Astrocyte (in vitro differentiated cells and primary cell): ENCODE data around the gene NPLOC4. TPM values are rescaled to one million over a fixed set of nuclear protein-coding genes. Genes with fewer than 3 reads are reported as not detected.

Experiments
- DNase-seq: peaks from one replicate; pipeline ENCODE4 v3.0.0-alpha.2; 2010; ENCODE audit warnings: low read depth
- FAIRE-seq: peaks from 2 replicates; lab custom pipeline; 2011; peaks lifted over from hg19 to GRCh38; lab: Jason Lieb, UNC
- H2AFZ ChIP-seq: 2 replicates; pipeline ENCODE4 v1.6.0; 2012; ENCODE audit warnings: low read depth, low read length, inconsistent platforms
- H3K27ac ChIP-seq: 2 replicates; pipeline ENCODE4 v1.5.1; 2011; ENCODE audit warnings: low read depth, low read length, inconsistent platforms
- H3K27me3 ChIP-seq: 2 replicates; pipeline ENCODE4 v1.6.0; 2011; ENCODE audit warnings: low read length, inconsistent platforms; ENCODE audit not compliant: insufficient read depth
- H3K36me3 ChIP-seq: 2 replicates; pipeline ENCODE4 v1.5.1; 2011; ENCODE audit warnings: low read length, inconsistent platforms; ENCODE audit not compliant: insufficient read depth
- H3K4me1 ChIP-seq: 2 replicates; pipeline ENCODE4 v1.5.1; 2011; ENCODE audit warnings: low read length, inconsistent platforms; ENCODE audit not compliant: insufficient read depth
- H3K4me2 ChIP-seq: 2 replicates; pipeline ENCODE4 v1.6.0; 2012; ENCODE audit warnings: low read length, inconsistent platforms
- H3K4me3 ChIP-seq: 2 replicates; pipeline ENCODE4 v1.5.1; 2011; ENCODE audit warnings: low read depth, mild to moderate bottlenecking, low read length, inconsistent platforms; ENCODE audit not compliant: insufficient read depth
- H3K79me2 ChIP-seq: 2 replicates; pipeline ENCODE4 v1.6.0; 2012; ENCODE audit warnings: mild to moderate bottlenecking, low read length, inconsistent platforms; ENCODE audit not compliant: insufficient read depth
- H3K9ac ChIP-seq: 2 replicates; pipeline ENCODE4 v1.6.0; 2012; ENCODE audit warnings: mild to moderate bottlenecking, low read length, inconsistent platforms
- H3K9me3 ChIP-seq: 2 replicates; pipeline ENCODE4 v1.5.1; 2012; ENCODE audit warnings: low read depth, mild to moderate bottlenecking, low read length, inconsistent platforms; ENCODE audit not compliant: insufficient read depth
- H4K20me1 ChIP-seq: 2 replicates; pipeline ENCODE4 v1.6.0; 2012; ENCODE audit warnings: low read length, inconsistent platforms; ENCODE audit not compliant: insufficient read depth
- H3K27ac Mint-ChIP-seq: one replicate; pipeline ENCODE4 v1.8.0; 2021; ENCODE audit warnings: mild to moderate bottlenecking, mixed read lengths; ENCODE audit not compliant: unreplicated experiment
- H3K27me3 Mint-ChIP-seq: one replicate; pipeline ENCODE4 v1.8.0; 2021; ENCODE audit warnings: low read depth, mixed read lengths; ENCODE audit not compliant: unreplicated experiment
- H3K36me3 Mint-ChIP-seq: one replicate; pipeline ENCODE4 v1.8.0; 2021; ENCODE audit warnings: low read depth, mixed read lengths; ENCODE audit not compliant: unreplicated experiment
- H3K4me1 Mint-ChIP-seq: one replicate; pipeline ENCODE4 v1.8.0; 2021; ENCODE audit warnings: low read depth, mixed read lengths; ENCODE audit not compliant: unreplicated experiment
- H3K4me3 Mint-ChIP-seq: one replicate; pipeline ENCODE4 v1.8.0; 2021; ENCODE audit warnings: mild to moderate bottlenecking, moderate library complexity, mixed read lengths; ENCODE audit not compliant: unreplicated experiment
- H3K9me3 Mint-ChIP-seq: one replicate; pipeline ENCODE4 v1.8.0; 2021; ENCODE audit warnings: mild to moderate bottlenecking, mixed read lengths; ENCODE audit not compliant: unreplicated experiment
- EZH2 ChIP-seq: IDR thresholded peaks from 2 replicates; pipeline ENCODE4 v1.6.1; 2012; ENCODE audit warnings: mild to moderate bottlenecking, low read length, inconsistent platforms; ENCODE audit not compliant: insufficient read depth
- total RNA-seq: library from RNA; stranded (reverse); gene quantifications from 2 replicates; pipeline ENCODE4 v1.2.1, GENCODE V29; 2021
- TF ChIP-seq, protein P1 (sequence below): IDR thresholded peaks from 2 replicates; pipeline ENCODE4 v1.5.1; 2011; ENCODE audit warnings: low read depth, mild to moderate bottlenecking, inconsistent platforms, low read length, moderate library complexity; ENCODE audit not compliant: insufficient read depth

NPLOC4 gene
- total RNA-seq, 1 donor from 2014 or later, result 125 TPM

DNA sequence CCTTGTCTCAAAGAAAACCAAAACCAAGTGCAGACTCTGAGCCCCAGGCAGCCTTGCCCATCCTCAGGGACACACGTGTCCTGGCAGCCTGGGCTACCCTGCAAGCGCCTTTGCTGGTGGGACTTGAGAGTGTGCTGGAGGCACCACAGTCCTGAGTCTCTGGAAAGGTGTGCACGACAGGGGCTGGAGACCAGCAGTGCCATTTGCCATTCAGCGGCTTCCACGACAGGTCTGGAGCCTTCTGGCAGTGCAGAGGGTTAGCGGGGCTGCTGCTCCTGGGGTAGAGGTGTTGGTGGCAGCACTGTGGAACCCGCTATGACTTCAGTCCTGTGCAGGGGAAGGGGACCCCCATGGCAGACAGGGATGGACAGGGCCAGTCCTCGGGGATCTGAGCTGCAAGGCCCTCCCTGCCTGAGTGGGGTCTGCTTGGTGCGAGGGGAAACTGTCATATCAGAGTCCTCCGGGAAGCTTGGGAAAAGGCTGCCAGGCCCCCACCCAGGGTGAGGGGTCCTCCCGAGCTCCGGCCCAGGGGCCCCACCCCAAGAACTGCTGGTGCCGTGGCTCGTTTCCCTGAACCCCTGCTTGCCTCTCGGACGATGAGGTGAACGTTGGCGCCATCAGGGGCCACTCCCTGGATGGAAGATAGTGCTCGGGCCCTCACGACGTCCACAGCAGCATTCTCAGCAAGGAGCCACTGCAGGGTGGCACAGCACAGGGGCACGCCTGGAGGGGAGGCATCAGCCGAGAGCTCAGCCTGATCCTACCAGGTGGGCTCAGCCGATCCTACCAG is 91.6 kb downstream of the NPLOC4 start:
- H3K36me3 Mint-ChIP-seq, result peaks cover 10% of the 10 kb centered on the region
- peaks cover 6% of the 10 kb centered on the region for H3K36me3 ChIP-seq
- peaks cover 8% of the 10 kb centered on the region for H3K4me1 Mint-ChIP-seq
- peaks cover 48% of the 10 kb centered on the region for H4K20me1 ChIP-seq
- no peaks in the 10 kb centered on the region for H3K27me3 Mint-ChIP-seq
- H3K4me3 Mint-ChIP-seq, result no peak overlapping the region
- no peak for FAIRE-seq
- no peak overlapping the region for H3K4me2 ChIP-seq
- H3K27me3 ChIP-seq, result no peaks in the 10 kb centered on the region
- H3K4me3 ChIP-seq, result no peak overlapping the region
- no peak overlapping the region for H3K9ac ChIP-seq
- no peaks in the 10 kb centered on the region for H3K9me3 ChIP-seq
- peaks cover 2% of the 10 kb centered on the region for H3K4me1 ChIP-seq
- no peak for DNase-seq
- no peak overlapping the region for H2AFZ ChIP-seq
- peaks cover 34% of the 10 kb centered on the region for H3K79me2 ChIP-seq
- no peaks in the 10 kb centered on the region for H3K9me3 Mint-ChIP-seq
- H3K27ac ChIP-seq, result no peak overlapping the region
- no peak for TF ChIP-seq EZH2
- TF ChIP-seq, protein P1, sequence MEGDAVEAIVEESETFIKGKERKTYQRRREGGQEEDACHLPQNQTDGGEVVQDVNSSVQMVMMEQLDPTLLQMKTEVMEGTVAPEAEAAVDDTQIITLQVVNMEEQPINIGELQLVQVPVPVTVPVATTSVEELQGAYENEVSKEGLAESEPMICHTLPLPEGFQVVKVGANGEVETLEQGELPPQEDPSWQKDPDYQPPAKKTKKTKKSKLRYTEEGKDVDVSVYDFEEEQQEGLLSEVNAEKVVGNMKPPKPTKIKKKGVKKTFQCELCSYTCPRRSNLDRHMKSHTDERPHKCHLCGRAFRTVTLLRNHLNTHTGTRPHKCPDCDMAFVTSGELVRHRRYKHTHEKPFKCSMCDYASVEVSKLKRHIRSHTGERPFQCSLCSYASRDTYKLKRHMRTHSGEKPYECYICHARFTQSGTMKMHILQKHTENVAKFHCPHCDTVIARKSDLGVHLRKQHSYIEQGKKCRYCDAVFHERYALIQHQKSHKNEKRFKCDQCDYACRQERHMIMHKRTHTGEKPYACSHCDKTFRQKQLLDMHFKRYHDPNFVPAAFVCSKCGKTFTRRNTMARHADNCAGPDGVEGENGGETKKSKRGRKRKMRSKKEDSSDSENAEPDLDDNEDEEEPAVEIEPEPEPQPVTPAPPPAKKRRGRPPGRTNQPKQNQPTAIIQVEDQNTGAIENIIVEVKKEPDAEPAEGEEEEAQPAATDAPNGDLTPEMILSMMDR, result no peak
- no peak overlapping the region for H3K27ac Mint-ChIP-seq

DNA sequence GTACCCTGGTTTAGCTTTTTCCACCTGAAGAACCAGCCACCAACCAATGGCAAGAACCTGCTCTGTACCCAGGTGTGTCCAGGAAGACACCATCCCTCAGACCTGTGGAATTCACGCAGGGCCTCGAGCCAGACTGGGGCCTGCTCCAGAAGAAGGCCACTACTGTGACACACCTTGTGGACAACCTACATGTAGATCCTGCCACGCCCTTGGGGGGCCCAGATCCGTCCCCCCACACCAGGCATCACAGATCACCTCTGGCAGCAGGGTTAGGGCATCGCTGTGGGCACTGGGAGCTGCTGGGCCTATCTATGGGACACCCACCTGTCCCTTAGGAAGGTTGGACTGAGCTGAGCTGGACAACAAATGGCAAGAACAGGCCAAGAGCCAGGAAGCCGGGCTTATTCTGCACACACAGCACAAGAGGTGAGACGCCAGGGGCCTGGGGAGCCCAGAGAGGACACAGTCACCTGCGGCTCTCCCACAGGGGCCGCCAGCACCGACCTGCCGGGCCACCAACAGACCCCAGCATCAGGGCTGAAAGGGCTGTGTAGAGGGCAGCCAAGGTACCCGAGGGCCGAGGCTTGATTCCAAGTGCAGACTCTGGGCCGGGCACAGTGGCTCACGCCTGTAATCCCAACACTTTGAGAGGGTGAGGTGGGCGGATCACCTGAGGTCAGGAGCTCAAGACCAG is 92.5 kb downstream of the NPLOC4 start:
- H3K27me3 Mint-ChIP-seq, result no peaks in the 10 kb centered on the region
- H3K9me3 Mint-ChIP-seq, result no peaks in the 10 kb centered on the region
- peaks cover 1% of the 10 kb centered on the region for H3K4me1 Mint-ChIP-seq
- no peak overlapping the region for H3K4me3 ChIP-seq
- H3K36me3 Mint-ChIP-seq, result peaks cover 6% of the 10 kb centered on the region
- H3K4me2 ChIP-seq, result no peak overlapping the region
- no peak overlapping the region for H3K9ac ChIP-seq
- no peaks in the 10 kb centered on the region for H3K9me3 ChIP-seq
- H3K79me2 ChIP-seq, result peaks cover 25% of the 10 kb centered on the region
- no peaks in the 10 kb centered on the region for H3K27me3 ChIP-seq
- no peak overlapping the region for H2AFZ ChIP-seq
- peaks cover 6% of the 10 kb centered on the region for H3K36me3 ChIP-seq
- H3K27ac ChIP-seq, result no peak overlapping the region
- no peak for DNase-seq
- H3K27ac Mint-ChIP-seq, result no peak overlapping the region
- H3K4me3 Mint-ChIP-seq, result no peak overlapping the region
- peaks cover 41% of the 10 kb centered on the region for H4K20me1 ChIP-seq
- H3K4me1 ChIP-seq, result no peaks in the 10 kb centered on the region
- TF ChIP-seq, protein P1, result no peak
- TF ChIP-seq EZH2, result no peak
- FAIRE-seq, result no peak
